ENCODE data around the gene PRKN.

PRKN gene

DNA sequence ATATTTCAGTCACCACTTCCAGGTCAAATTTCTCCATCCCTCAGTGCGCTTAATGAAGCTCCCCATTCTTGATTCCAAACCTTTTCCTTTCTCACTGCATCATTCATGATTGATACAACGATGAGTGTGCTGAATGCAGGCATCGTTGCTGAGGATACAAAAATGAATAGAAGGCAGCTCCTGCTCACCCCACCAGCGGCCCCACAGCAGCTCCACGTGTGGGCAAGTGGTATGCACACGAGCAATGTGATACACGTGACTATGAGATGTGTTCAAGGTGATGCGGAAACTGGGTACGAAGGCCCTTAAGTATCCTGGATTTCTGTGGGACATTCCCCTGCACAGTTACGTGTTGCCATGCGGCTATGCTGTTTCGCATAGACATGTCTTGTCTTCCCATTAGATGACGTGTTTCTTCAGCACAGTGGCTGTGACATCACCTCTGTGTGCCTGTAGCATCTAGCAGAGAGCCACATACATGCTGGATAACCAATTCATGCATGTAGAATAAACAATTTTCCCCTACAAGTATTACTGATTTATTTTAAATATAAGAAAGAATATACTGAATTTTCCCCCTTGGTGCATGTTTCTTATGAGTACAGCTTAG lies 1193.2 kb downstream of the PRKN start:
- TF ChIP-seq, protein P1, sequence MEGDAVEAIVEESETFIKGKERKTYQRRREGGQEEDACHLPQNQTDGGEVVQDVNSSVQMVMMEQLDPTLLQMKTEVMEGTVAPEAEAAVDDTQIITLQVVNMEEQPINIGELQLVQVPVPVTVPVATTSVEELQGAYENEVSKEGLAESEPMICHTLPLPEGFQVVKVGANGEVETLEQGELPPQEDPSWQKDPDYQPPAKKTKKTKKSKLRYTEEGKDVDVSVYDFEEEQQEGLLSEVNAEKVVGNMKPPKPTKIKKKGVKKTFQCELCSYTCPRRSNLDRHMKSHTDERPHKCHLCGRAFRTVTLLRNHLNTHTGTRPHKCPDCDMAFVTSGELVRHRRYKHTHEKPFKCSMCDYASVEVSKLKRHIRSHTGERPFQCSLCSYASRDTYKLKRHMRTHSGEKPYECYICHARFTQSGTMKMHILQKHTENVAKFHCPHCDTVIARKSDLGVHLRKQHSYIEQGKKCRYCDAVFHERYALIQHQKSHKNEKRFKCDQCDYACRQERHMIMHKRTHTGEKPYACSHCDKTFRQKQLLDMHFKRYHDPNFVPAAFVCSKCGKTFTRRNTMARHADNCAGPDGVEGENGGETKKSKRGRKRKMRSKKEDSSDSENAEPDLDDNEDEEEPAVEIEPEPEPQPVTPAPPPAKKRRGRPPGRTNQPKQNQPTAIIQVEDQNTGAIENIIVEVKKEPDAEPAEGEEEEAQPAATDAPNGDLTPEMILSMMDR (IDR thresholded peaks at IDR 0.05; ENCODE audit: low read depth, low read length), result no peak
- DNase-seq (ENCODE audit: extremely low read depth, low read depth), result no peak

DNA sequence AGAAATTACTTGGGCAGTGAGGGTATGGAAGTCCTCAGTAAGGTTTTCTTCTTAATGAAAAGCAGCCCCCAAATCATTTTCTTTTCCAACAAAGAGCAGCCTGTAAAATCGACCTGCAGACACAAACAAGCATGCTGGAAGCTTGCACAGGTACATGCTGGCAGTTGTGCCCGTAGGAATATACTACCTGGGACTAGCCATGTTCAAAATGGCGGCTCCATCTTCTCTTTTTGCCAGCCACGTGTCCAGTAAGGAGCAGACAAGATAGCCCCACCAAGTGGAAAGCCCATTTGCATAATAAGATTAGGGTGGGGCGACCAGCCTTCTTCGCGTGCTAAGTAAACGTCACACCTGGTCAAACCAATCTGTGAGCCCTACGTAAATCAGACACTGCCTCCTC lies 1194.3 kb downstream of the PRKN start:
- DNase-seq (ENCODE audit: extremely low read depth, low read depth), result no peak
- TF ChIP-seq, protein P1 (IDR thresholded peaks at IDR 0.05; ENCODE audit: low read depth, low read length), result no peak

DNA sequence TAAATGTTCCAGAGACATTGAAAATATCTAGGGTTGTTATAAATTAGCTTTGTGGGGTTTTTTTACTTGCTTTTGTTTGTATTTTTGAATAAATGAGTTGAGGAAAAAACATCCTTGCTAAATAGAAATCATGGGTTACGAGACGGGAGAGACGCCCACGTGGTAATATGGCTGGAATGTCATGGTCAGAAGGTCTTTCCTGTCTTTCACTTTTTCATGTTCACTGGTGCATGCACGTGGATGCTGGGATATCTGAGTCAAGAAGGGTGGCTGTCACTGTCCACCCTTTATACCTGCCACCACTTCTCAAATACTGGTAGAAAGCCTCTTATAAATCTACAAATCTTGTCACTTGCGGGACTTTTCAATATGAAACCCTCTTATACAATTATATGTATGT lies 1195.0 kb downstream of the PRKN start:
- TF ChIP-seq, protein P1 (IDR thresholded peaks at IDR 0.05; ENCODE audit: low read depth, low read length), result no peak
- DNase-seq (ENCODE audit: extremely low read depth, low read depth), result no peak

DNA sequence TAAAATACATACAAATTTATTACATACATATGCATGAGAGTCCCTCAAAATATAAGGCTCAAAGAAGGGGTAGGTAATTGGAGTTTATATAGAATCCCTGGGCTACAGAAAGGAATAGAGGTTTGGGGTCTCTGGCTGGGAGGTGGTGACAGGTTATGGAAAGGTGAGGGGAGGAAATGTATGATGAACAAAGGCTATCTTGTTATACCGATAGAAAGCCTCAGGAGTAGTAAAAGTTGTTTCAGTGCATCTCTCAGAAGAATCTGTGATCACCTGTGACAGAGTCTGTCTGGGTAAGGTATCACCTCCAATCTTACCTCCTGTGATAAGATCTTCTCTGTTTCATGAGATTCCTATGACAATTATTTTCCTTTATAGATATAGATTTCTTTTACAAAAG lies 1200.8 kb downstream of the PRKN start:
- TF ChIP-seq, protein P1 (IDR thresholded peaks at IDR 0.05; ENCODE audit: low read depth, low read length), result no peak
- DNase-seq (ENCODE audit: extremely low read depth, low read depth), result no peak

DNA sequence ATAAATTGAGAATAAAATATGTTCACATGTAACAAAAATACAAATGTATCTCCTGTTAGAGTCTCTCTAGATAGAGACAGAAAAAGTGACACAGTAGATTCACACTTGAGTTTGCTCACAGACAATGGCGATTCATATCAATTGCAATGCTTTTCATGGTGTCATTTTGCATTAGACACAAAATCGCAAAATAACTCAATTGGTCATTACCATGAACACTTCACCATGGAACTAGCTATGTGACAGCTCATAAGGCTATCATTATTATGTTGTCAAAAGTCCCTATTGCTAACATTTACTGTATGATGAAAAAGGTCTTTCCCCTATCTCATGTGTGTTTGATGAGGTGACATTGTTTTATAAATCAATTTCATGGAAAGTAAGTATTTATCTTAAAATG lies 1204.2 kb downstream of the PRKN start:
- no peak for DNase-seq (ENCODE audit: extremely low read depth, low read depth)
- TF ChIP-seq, protein P1 (IDR thresholded peaks at IDR 0.05; ENCODE audit: low read depth, low read length), result no peak

DNA sequence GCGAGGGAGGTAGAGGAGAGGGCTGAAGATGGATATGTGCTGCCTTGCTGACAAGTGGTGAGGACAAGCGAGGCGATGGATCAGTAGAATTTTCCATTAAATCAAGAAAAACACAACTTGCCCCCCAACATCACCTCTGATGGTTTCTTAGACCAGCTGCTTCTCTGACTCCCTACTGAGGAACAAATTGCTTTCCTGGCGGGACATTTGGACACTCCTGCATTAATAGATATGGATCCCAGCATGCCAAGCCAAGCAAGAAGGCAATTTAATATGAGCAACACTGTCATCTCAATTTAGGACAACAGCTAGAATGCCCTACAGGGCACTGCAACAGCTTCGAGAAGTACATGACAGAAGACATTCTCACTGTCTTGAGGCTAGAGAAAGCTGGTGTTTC lies 1205.3 kb downstream of the PRKN start:
- TF ChIP-seq, protein P1 (IDR thresholded peaks at IDR 0.05; ENCODE audit: low read depth, low read length), result no peak
- no peak for DNase-seq (ENCODE audit: extremely low read depth, low read depth)

DNA sequence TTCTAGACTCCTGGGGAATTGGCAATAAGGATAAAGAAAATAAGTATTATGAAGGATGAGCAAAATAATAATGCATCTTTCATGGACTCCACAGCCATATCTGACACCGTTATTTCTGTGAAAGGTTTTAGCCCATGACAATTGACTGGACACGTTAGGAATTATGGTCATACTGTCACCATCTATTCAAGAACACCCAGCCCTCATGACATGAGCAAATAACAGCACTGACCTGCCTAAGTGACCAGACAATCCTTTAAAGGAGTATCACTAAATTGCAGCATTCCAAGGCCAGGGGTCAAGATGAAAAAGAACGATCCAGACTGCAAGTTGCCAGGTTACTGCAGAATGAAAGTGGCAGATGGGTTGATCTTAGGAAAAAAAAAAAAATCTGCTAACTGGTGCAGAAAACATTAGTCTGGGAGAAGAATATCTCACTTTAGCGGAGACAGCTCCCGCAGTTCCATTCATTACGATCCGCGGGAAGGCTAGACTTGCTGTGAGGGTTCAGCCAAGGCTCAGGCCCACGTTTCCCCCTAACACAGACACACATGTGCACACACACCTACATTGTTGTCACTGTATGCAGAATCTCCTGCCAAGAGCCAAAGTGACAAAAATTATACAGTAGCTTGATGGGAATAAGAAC lies 1216.0 kb downstream of the PRKN start:
- TF ChIP-seq, protein P1 (IDR thresholded peaks at IDR 0.05; ENCODE audit: low read depth, low read length), result no peak
- no peak for DNase-seq (ENCODE audit: extremely low read depth, low read depth)

Data from AG09319 (cell line).